Lower lobe of right lung (tissue), 2 donors: ENCODE data around the gene AK2. TPM values are rescaled to one million over a fixed set of nuclear protein-coding genes. Genes with fewer than 3 reads are reported as not detected.

ENCODE experiments used
- ATAC-seq, 2 donors: fragments of 200-7000 bp; cut with Tn5 transposase; one replicate each; pipeline ENCODE4 v1.9.1; 2020 to 2022; ENCODE audit warnings: mild to moderate bottlenecking in 2 of 2, moderate library complexity in 2 of 2
- DNase-seq: peaks from one replicate; pipeline ENCODE4 v3.0.0-alpha.2; 2020
- H3K27ac ChIP-seq: fragments of 200-600 bp; one replicate; pipeline ENCODE4 v1.8.0; 2022
- H3K27me3 ChIP-seq: fragments of 200-600 bp; one replicate; pipeline ENCODE4 v1.8.0; 2022; ENCODE audit warnings: low read depth
- H3K36me3 ChIP-seq: fragments of 200-600 bp; one replicate; pipeline ENCODE4 v1.8.0; 2022; ENCODE audit warnings: mild to moderate bottlenecking
- H3K4me1 ChIP-seq: fragments of 200-600 bp; one replicate; pipeline ENCODE4 v1.8.0; 2022
- H3K4me3 ChIP-seq: fragments of 200-600 bp; one replicate; pipeline ENCODE4 v1.8.0; 2022; ENCODE audit warnings: mild to moderate bottlenecking
- H3K9me3 ChIP-seq: fragments of 200-600 bp; one replicate; pipeline ENCODE4 v1.8.0; 2022
- CTCF ChIP-seq: fragments of 200-600 bp; IDR thresholded peaks from one replicate; pipeline ENCODE4 v1.8.0; 2022; ENCODE audit warnings: antibody characterized with exemption, mild to moderate bottlenecking
- intact Hi-C: fragments of 100-400 bp; cut with DNase I; formaldehyde crosslinking; loops from one replicate; pipeline ENCODE4 v1.11.0; 2022
- total RNA-seq: library from RNA; stranded (reverse); fragmentation: NEBNext Ultra II Directional; extraction: Animal tissue kit (Norgen Biotek cat#: 25700); gene quantifications from one replicate; pipeline ENCODE4 v1.2.1, GENCODE V29; 2021
- donor health status: DM: no; HTN: yes; CAD: no; lungs with severe emphysema.

Gene AK2
- total RNA-seq, 1 donor from 2014 or later: 103 TPM

- Histone ChIP-seq H3K4me1 (peaks cover 19% of the 10 kb centered on the region), H3K27me3 (no peaks in the 10 kb centered on the region), H3K36me3 (no peaks in the 10 kb centered on the region), H3K4me3 (peak within 1 kb of the TSS; percentile 80), H3K27ac (peak within 1 kb of the TSS; percentile 59), H3K9me3 (no peaks in the 10 kb centered on the region)
- TF ChIP-seq CTCF: no peak
- intact Hi-C loops: no loop called here
- ATAC-seq (peak; percentile 98 to 99), DNase-seq (peak; percentile 99)
These were observed 44.3 kb upstream of the AK2 start, which contains the start of gene AZIN2 for GRCh38 chr1:33080885-33081553. Gene AZIN2, plus strand, starts transcription at chr1:33081153. Its CDS starts 1,097 bp downstream, at chr1:33082250.

DNA sequence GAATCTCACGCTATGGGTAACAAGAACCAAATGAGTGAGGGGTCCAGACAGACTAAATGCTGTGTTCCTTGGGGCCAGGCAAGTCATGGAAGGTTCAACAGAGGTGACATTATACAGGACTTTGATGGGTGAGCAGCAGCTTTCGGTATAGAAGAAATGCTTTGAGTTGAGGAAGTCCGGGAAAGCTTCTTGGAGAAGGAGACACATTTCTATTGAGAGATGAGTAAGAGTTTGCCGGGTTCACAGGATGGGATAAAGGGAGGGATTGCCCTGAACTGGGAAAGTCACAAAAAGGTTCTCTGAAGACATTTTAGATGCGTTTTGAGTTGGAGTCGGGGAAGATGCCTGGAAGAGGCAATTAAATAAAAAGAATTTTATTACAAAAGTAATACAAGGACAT, 43.7 kb upstream of the AK2 start:
- Histone ChIP-seq H3K4me3 (peak overlapping the region; percentile 80), H3K36me3 (no peaks in the 10 kb centered on the region), H3K27ac (no peak overlapping the region), H3K4me1 (peaks cover 19% of the 10 kb centered on the region), H3K27me3 (no peaks in the 10 kb centered on the region), H3K9me3 (no peaks in the 10 kb centered on the region)
- intact Hi-C loops: no loop called here
- ATAC-seq: no peak
- TF ChIP-seq CTCF: no peak
- no peak for DNase-seq

- Histone ChIP-seq H3K27ac (no peak overlapping the region), H3K9me3 (no peaks in the 10 kb centered on the region), H3K4me3 (no peak overlapping the region), H3K4me1 (peaks cover 19% of the 10 kb centered on the region), H3K27me3 (no peaks in the 10 kb centered on the region), H3K36me3 (no peaks in the 10 kb centered on the region)
- DNase-seq (no peak), ATAC-seq (no peak)
- intact Hi-C loops: no loop called here
- no peak for TF ChIP-seq CTCF
These were observed 41.4 kb upstream of the AK2 start for GRCh38 chr1:33078030-33078591.

- intact Hi-C loops: no loop called here
- TF ChIP-seq CTCF: no peak
- DNase-seq (no peak), ATAC-seq (no peak)
- Histone ChIP-seq H3K9me3 (no peaks in the 10 kb centered on the region), H3K4me1 (no peaks in the 10 kb centered on the region), H3K27ac (no peak overlapping the region), H3K27me3 (no peaks in the 10 kb centered on the region), H3K4me3 (no peak overlapping the region), H3K36me3 (no peaks in the 10 kb centered on the region)
These were observed 37.7 kb upstream of the AK2 start for GRCh38 chr1:33074193-33074945.

DNA sequence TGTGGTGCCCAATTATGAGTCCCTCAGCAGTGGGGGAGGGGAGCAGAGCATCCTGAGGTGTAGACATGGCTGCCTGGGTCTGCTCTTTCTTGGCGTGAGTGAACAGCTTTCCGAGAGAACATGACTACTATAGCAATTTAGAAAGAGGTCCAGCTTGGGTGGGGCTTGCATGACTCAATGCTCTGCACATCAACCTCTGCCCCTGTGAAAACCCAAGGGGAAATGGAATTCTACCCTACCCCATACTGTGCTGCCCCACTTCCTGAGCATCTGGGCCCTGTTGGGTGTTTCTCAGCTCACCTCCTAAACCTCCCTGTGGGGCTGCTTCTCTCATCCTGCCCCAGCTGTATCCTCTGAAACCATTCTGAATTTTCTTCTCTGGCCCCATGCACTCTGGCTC, 36.0 kb upstream of the AK2 start:
- intact Hi-C loops: no loop called here
- H3K4me3 ChIP-seq: no peak overlapping the region
- no peak for TF ChIP-seq CTCF

More for the DNA sequence above, 36.0 kb upstream of the AK2 start:
- DNase-seq: no peak
- ATAC-seq: no peak
- Histone ChIP-seq H3K4me1 (no peaks in the 10 kb centered on the region), H3K36me3 (no peaks in the 10 kb centered on the region), H3K27me3 (no peaks in the 10 kb centered on the region), H3K27ac (no peak overlapping the region), H3K9me3 (no peaks in the 10 kb centered on the region)
